SH-SY5Y (cell line): ENCODE results near the gene PTCD2.

Experiments
- GATA2 ChIP-seq: IDR thresholded peaks from 2 replicates; pipeline ENCODE4 v1.6.1; 2011; ENCODE audit warnings: mild to moderate bottlenecking, low read depth, low read length
- GATA3 ChIP-seq: IDR thresholded peaks from 2 replicates; pipeline ENCODE4 v1.6.1; 2011; ENCODE audit warnings: low read depth, mild to moderate bottlenecking, low read length, moderate library complexity

GRCh38 chr5:72390836-72391235, 70.7 kb downstream of the PTCD2 start:
- TF ChIP-seq GATA2 (no peak), GATA3 (no peak)
